Ovary (tissue), 9 donors: ENCODE results near the gene PRKD2. TPM values are rescaled to one million over a fixed set of nuclear protein-coding genes. Genes with fewer than 3 reads are reported as not detected.

Experiments
- DNase-seq, 5 donors: peaks; one replicate each; pipeline ENCODE4 v3.0.0-alpha.2; 2019 to 2020
- H3K27ac ChIP-seq, 2 donors: fragments of 200-600 bp; one replicate each; pipeline versions ENCODE4 v1.5.1 to v1.8.0; 2019 to 2022
- H3K27me3 ChIP-seq: fragments of 200-600 bp; one replicate; pipeline ENCODE4 v1.8.0; 2022
- H3K36me3 ChIP-seq: fragments of 200-600 bp; sonication (generic); one replicate; pipeline ENCODE4 v1.5.1; 2019
- H3K4me1 ChIP-seq: one replicate; pipeline ENCODE4 v1.8.1; 2013; ENCODE audit warnings: mild to moderate bottlenecking, moderate library complexity; ENCODE audit not compliant: insufficient read depth
- H3K4me3 ChIP-seq: fragments of 200-600 bp; sonication (generic); one replicate; pipeline ENCODE4 v1.5.1; 2017
- H3K9me3 ChIP-seq, 2 donors: fragments of 200-600 bp in 1 of 2; sonication (generic) in 1 of 2; one replicate each; pipeline versions ENCODE4 v1.5.1 to v1.8.1; 2013 to 2019; ENCODE audit warnings: mild to moderate bottlenecking in 1 of 2, moderate library complexity in 1 of 2
- CTCF ChIP-seq, 3 donors: fragments of 450-650 bp in 2 of 3; fragments of 200-600 bp in 1 of 3; IDR thresholded peaks; one replicate each; pipeline versions ENCODE4 v1.5.1 to v1.8.0; 2016 to 2022; ENCODE audit warnings: antibody characterized with exemption in 3 of 3, mild to moderate bottlenecking in 1 of 3
- EP300 ChIP-seq: sonication (generic); formaldehyde crosslinking; IDR thresholded peaks from one replicate; pipeline ENCODE4 v1.6.1; 2017; ENCODE audit warnings: antibody characterized with exemption
- POLR2A ChIP-seq: fragments of 450-650 bp; IDR thresholded peaks from one replicate; pipeline ENCODE4 v1.6.1; 2017; ENCODE audit warnings: antibody characterized with exemption, mild to moderate bottlenecking, moderate library complexity
- WGBS, 3 donors: extraction: QIAGEN DNeasy Blood & Tissue Kit in 1 of 3; methylation state at CpG; one replicate each; pipeline versions ENCODE4 v1.1.5 to v1.1.7; 2013 to 2017; 5-methylcytosine and 5-hydroxymethylcytosine counted together
- intact Hi-C, 4 donors: fragments of 100-400 bp; cut with DNase I; formaldehyde crosslinking; loops; one replicate each; pipeline versions ENCODE4 v1.11.0 to v1.15.1; 2022 to 2023
- polyA plus RNA-seq, 2 donors: library from polyadenylated mRNA; stranded (reverse); fragments of 200-250 nt in 1 of 2; fragments of 350-450 nt in 1 of 2; fragmentation: Illumina TruSeq in 1 of 2; extraction: RNeasy Lipid Tissue Mini Kit (QIAGEN cat#74804) in 1 of 2; gene quantifications; one replicate each; pipeline ENCODE4 v1.2.3, GENCODE V29; 2013 to 2014
- total RNA-seq, 7 donors: library from RNA; depleted of rRNA in 2 of 7; stranded (reverse); fragments of >200 nt in 2 of 7; fragmentation: NEBNext Ultra II Directional in 3 of 7; extraction: Animal tissue kit (Norgen Biotek cat#: 25700) in 3 of 7; gene quantifications; one replicate each; pipeline versions ENCODE4 v1.1.0 to v1.2.4, GENCODE V29; 2016 to 2023
- donor health status: DM: no; HTN: no; CAD: no; lungs with moderate emphysema.
- donor health status: DM: no; HTN: no; CAD: no.
- donor health status: Bipolar disorder and iron deficiency.
- donor health status: DM: yes; HTN: yes; CAD: no.
- donor health status: DM: no; HTN: no; CAD: no.
- donor health status: DM: yes; HTN: yes; CAD: no.

Gene PRKD2
- total and polyA plus RNA-seq, 9 donors, result 17.7 to 55.4 (median 40.0) TPM

GRCh38 chr19:46737761-46738171, 20.9 kb upstream of the PRKD2 start:
- Histone ChIP-seq H3K4me1 (peaks cover 13% of the 10 kb centered on the region), H3K27me3 (no peaks in the 10 kb centered on the region), H3K27ac (no peak overlapping the region), H3K36me3 (no peaks in the 10 kb centered on the region), H3K4me3 (no peak overlapping the region), H3K9me3 (no peaks in the 10 kb centered on the region)
- no peak for TF ChIP-seq CTCF (IDR thresholded peaks at IDR 0.05)
- TF ChIP-seq POLR2A, result no peak
- TF ChIP-seq EP300, result no peak
- 41 to 67% (median 53%) methylated on average over 19 of the region's 19 CpGs for WGBS, 3 donors
- intact Hi-C loops, result no loop called here
- DNase-seq, result peak in 3 of 5 donors; percentile 17 to 30 (median 30)

GRCh38 chr19:46737298-46737654, 20.4 kb upstream of the PRKD2 start:
- no peaks in the 10 kb centered on the region for H3K9me3 ChIP-seq
- 9 to 37% (median 26%) methylated on average over 7 of the region's 7 CpGs for WGBS, 3 donors
- H3K4me3 ChIP-seq, result no peak overlapping the region
- H3K4me1 ChIP-seq, result peaks cover 13% of the 10 kb centered on the region
- peak in 1 of 5 donors; percentile 26 for DNase-seq
- intact Hi-C loops, result no loop called here
- H3K36me3 ChIP-seq, result no peaks in the 10 kb centered on the region
- no peak for TF ChIP-seq POLR2A
- no peak for TF ChIP-seq CTCF (IDR thresholded peaks at IDR 0.05)
- no peak for TF ChIP-seq EP300
- peak overlapping the region in 1 of 2 donors; percentile 39 for H3K27ac ChIP-seq
- no peaks in the 10 kb centered on the region for H3K27me3 ChIP-seq

GRCh38 chr19:46736531-46737297, 19.8 kb upstream of the PRKD2 start:
- DNase-seq, result peak in 2 of 5 donors; percentile 39 to 45
- WGBS, 3 donors, result 29 to 42% (median 30%) methylated on average over 22 of the region's 22 CpGs

GRCh38 chr19:46733690-46734292, 16.9 kb upstream of the PRKD2 start:
- DNase-seq, result no peak
- H3K36me3 ChIP-seq, result no peaks in the 10 kb centered on the region
- TF ChIP-seq CTCF (IDR thresholded peaks at IDR 0.05) (no peak), EP300 (no peak)
- intact Hi-C loops, result no loop called here
- H3K27ac ChIP-seq, result no peak overlapping the region
- H3K9me3 ChIP-seq, result no peaks in the 10 kb centered on the region
- 89 to 91% (median 90%) methylated on average over 11 of the region's 11 CpGs for WGBS, 3 donors
- H3K4me1 ChIP-seq, result peaks cover 13% of the 10 kb centered on the region
- no peak overlapping the region for H3K4me3 ChIP-seq
- no peaks in the 10 kb centered on the region for H3K27me3 ChIP-seq

More at GRCh38 chr19:46736531-46737297, 19.8 kb upstream of the PRKD2 start:
- Histone ChIP-seq H3K4me1 (peaks cover 13% of the 10 kb centered on the region), H3K4me3 (no peak overlapping the region), H3K27me3 (no peaks in the 10 kb centered on the region), H3K36me3 (no peaks in the 10 kb centered on the region), H3K27ac (peak overlapping the region in 1 of 2 donors; percentile 39), H3K9me3 (no peaks in the 10 kb centered on the region)
- TF ChIP-seq CTCF (IDR thresholded peaks at IDR 0.05), result no peak
- no peak for TF ChIP-seq EP300
- no peak for TF ChIP-seq POLR2A
- intact Hi-C loops, result no loop called here
